CD14-positive monocyte (primary cell): Measurements from ENCODE around the gene PLCB1. TPM values are rescaled to one million over a fixed set of nuclear protein-coding genes. Genes with fewer than 3 reads are reported as not detected.

Source experiments
- DNase-seq, 3 donors: peaks; one replicate each; pipeline ENCODE4 v3.0.0-alpha.2; 2011 to 2022
- H2AFZ ChIP-seq: 2 replicates; pipeline ENCODE4 v1.6.0; 2012; ENCODE audit warnings: mild to moderate bottlenecking, low read depth, low read length, inconsistent platforms; ENCODE audit not compliant: insufficient read depth, poor library complexity, severe bottlenecking
- H3K27ac ChIP-seq, 2 donors: 1 replicate in 1 of 2; 2 replicates in 1 of 2; pipeline ENCODE4 v1.5.1; 2012 to 2013; ENCODE audit warnings: low read length in 2 of 2, control low read depth in 1 of 2, inconsistent platforms in 1 of 2, low read depth in 1 of 2, mild to moderate bottlenecking in 1 of 2
- H3K27me3 ChIP-seq, 2 donors: one replicate each; pipeline versions ENCODE4 v1.6.0 to v1.6.1; 2011 to 2013; ENCODE audit warnings: low read length in 2 of 2; ENCODE audit not compliant: control insufficient read depth in 2 of 2, insufficient read depth in 2 of 2
- H3K36me3 ChIP-seq, 2 donors: replicated peaks in 1 of 2; 1 replicate in 1 of 2; 2 replicates in 1 of 2; pipeline versions ENCODE4 v1.5.1 to v1.6.1; 2012 to 2013; ENCODE audit warnings: low read length in 2 of 2, control low read depth in 1 of 2, inconsistent platforms in 1 of 2, mild to moderate bottlenecking in 1 of 2; ENCODE audit not compliant: insufficient read depth in 2 of 2, control insufficient read depth in 1 of 2
- H3K4me1 ChIP-seq, 2 donors: 1 replicate in 1 of 2; 2 replicates in 1 of 2; pipeline versions ENCODE4 v1.5.1 to v1.6.1; 2012 to 2013; ENCODE audit warnings: low read length in 2 of 2, control low read depth in 1 of 2, inconsistent platforms in 1 of 2, mild to moderate bottlenecking in 1 of 2, moderate library complexity in 1 of 2; ENCODE audit not compliant: insufficient read depth in 2 of 2, control insufficient read depth in 1 of 2
- H3K4me2 ChIP-seq: replicated peaks from 2 replicates; pipeline ENCODE3; 2012; ENCODE audit warnings: low read length, moderate library complexity, mild to moderate bottlenecking; ENCODE audit not compliant: poor library complexity, severe bottlenecking; ENCODE audit errors: extremely low read depth
- H3K4me3 ChIP-seq, 3 experiments: fragments of 200-600 bp in 1 of 3; sonication (generic) in 1 of 3; replicated peaks in 1 of 3; 1 replicate in 2 of 3; 2 replicates in 1 of 3; pipeline ENCODE4 v1.5.1; 2011 to 2013; ENCODE audit warnings: low read length in 3 of 3, mild to moderate bottlenecking in 3 of 3, control low read depth in 2 of 3, low read depth in 2 of 3, inconsistent platforms in 1 of 3, moderate library complexity in 1 of 3
- H3K79me2 ChIP-seq: 2 replicates; pipeline ENCODE4 v1.6.0; 2012; ENCODE audit warnings: mild to moderate bottlenecking, control low read depth, inconsistent platforms, low read length, moderate library complexity; ENCODE audit not compliant: insufficient read depth
- H3K9ac ChIP-seq: 2 replicates; pipeline ENCODE4 v1.6.0; 2017; ENCODE audit warnings: low read length, mild to moderate bottlenecking; ENCODE audit not compliant: insufficient read depth, poor library complexity, severe bottlenecking
- H3K9me3 ChIP-seq, 2 donors: replicated peaks in 1 of 2; 1 replicate in 1 of 2; 2 replicates in 1 of 2; pipeline versions ENCODE4 v1.5.1 to v1.6.1; 2012 to 2013; ENCODE audit warnings: low read length in 2 of 2, control low read depth in 1 of 2; ENCODE audit not compliant: control insufficient read depth in 1 of 2, insufficient read depth in 1 of 2
- H4K20me1 ChIP-seq: 2 replicates; pipeline ENCODE4 v1.6.0; 2012; ENCODE audit warnings: mild to moderate bottlenecking, low read length, control low read depth, moderate library complexity; ENCODE audit not compliant: insufficient read depth
- H3K27ac Mint-ChIP-seq, 7 donors: one replicate each; pipeline ENCODE4 v1.8.0; 2020; ENCODE audit warnings: mild to moderate bottlenecking in 7 of 7, mixed read lengths in 7 of 7, moderate library complexity in 6 of 7, inconsistent platforms in 2 of 7
- H3K27me3 Mint-ChIP-seq, 3 donors: one replicate each; pipeline ENCODE4 v1.8.0; 2021 to 2022; ENCODE audit warnings: low read depth in 3 of 3, mild to moderate bottlenecking in 3 of 3, mixed read lengths in 3 of 3, moderate library complexity in 3 of 3, inconsistent platforms in 1 of 3
- H3K36me3 Mint-ChIP-seq, 2 donors: one replicate each; pipeline ENCODE4 v1.8.0; 2020; ENCODE audit warnings: mixed read lengths in 2 of 2, inconsistent platforms in 1 of 2, mild to moderate bottlenecking in 1 of 2
- H3K4me1 Mint-ChIP-seq: one replicate; pipeline ENCODE4 v1.8.0; 2020; ENCODE audit warnings: mild to moderate bottlenecking, mixed read lengths
- H3K4me3 Mint-ChIP-seq, 2 donors: one replicate each; pipeline ENCODE4 v1.8.0; 2020; ENCODE audit warnings: mild to moderate bottlenecking in 2 of 2, mixed read lengths in 2 of 2, moderate library complexity in 1 of 2
- H3K9me3 Mint-ChIP-seq, 7 donors: one replicate each; pipeline ENCODE4 v1.8.0; 2020 to 2022; ENCODE audit warnings: mixed read lengths in 7 of 7, mild to moderate bottlenecking in 6 of 7, moderate library complexity in 6 of 7, inconsistent platforms in 2 of 7
- CTCF ChIP-seq: fragments of 200-600 bp; IDR thresholded peaks from one replicate; pipeline ENCODE4 v1.8.0; 2022; ENCODE audit warnings: antibody characterized with exemption, mild to moderate bottlenecking
- WGBS: methylation state at CpG from one replicate; pipeline ENCODE4 v1.1.5; 2013; ENCODE audit warnings: missing lambda C conversion rate; ENCODE audit not compliant: insufficient coverage; 5-methylcytosine and 5-hydroxymethylcytosine counted together
- intact Hi-C, 2 donors: fragments of 100-400 bp; cut with micrococcal nuclease; formaldehyde crosslinking; loops; one replicate each; pipeline versions ENCODE4 v1.15.0 to v1.15.1; 2023
- polyA plus RNA-seq, 3 donors: library from polyadenylated mRNA; depleted of rRNA in 1 of 3; unstranded in 2 of 3; stranded (reverse) in 1 of 3; fragments of 300-500 nt in 2 of 3; fragments of >200 nt in 1 of 3; fragmentation: Illumina TruSeq in 2 of 3; gene quantifications; 1 replicate in 2 of 3; 2 replicates in 1 of 3; pipeline ENCODE4 v1.2.3, GENCODE V29; 2012 to 2021

PLCB1 gene
- polyA plus RNA-seq, 3 donors, result 8.6 to 16.4 (median 13.2) TPM

- intact Hi-C loops, result loop anchor here in 1 of 2 donors (10.0 kb wide), 1 partner anchor 131 kb away; the partner anchor contains the start of gene PLCB1
- H3K9me3 Mint-ChIP-seq, result peaks cover 0 to 3% (median 2%) of the 10 kb centered on the region in 7 donors
- Histone ChIP-seq H3K27me3 (no peaks in the 10 kb centered on the region), H3K4me2 (no peak overlapping the region), H3K27ac (no peak overlapping the region), H3K36me3 (no peaks in the 10 kb centered on the region), H4K20me1 (peaks cover 17% of the 10 kb centered on the region), H3K4me3 (no peak overlapping the region), H3K79me2 (peaks cover 14% of the 10 kb centered on the region), H3K9ac (no peak overlapping the region), H3K9me3 (peaks cover 0 to 5% of the 10 kb centered on the region in 2 donors), H2AFZ (no peak overlapping the region), H3K4me1 (peaks cover 9 to 10% of the 10 kb centered on the region in 2 donors)
- no peaks in the 10 kb centered on the region for H3K36me3 Mint-ChIP-seq
- no peak for DNase-seq
- no peak for TF ChIP-seq CTCF
- no peaks in the 10 kb centered on the region for H3K27me3 Mint-ChIP-seq
- H3K4me1 Mint-ChIP-seq, result peaks cover 11% of the 10 kb centered on the region
- H3K4me3 Mint-ChIP-seq, result no peak overlapping the region
- no peak overlapping the region for H3K27ac Mint-ChIP-seq
Measured at GRCh38 chr20:8265588-8265987, 133.5 kb downstream of the PLCB1 start.

GRCh38 chr20:8267009-8267408 lies 134.9 kb downstream of the PLCB1 start:
- Mint-ChIP-seq H3K36me3 (no peaks in the 10 kb centered on the region), H3K27me3 (no peaks in the 10 kb centered on the region), H3K4me3 (no peak overlapping the region), H3K9me3 (peaks cover 0 to 3% (median 2%) of the 10 kb centered on the region in 7 donors), H3K27ac (no peak overlapping the region), H3K4me1 (peaks cover 7% of the 10 kb centered on the region)
- Histone ChIP-seq H3K79me2 (peaks cover 9% of the 10 kb centered on the region), H3K4me1 (peaks cover 3 to 8% of the 10 kb centered on the region in 2 donors), H3K27ac (no peak overlapping the region), H3K27me3 (no peaks in the 10 kb centered on the region), H4K20me1 (peaks cover 20% of the 10 kb centered on the region), H3K36me3 (no peaks in the 10 kb centered on the region), H3K9ac (no peak overlapping the region), H3K4me2 (no peak overlapping the region), H3K9me3 (peaks cover 0 to 5% of the 10 kb centered on the region in 2 donors), H3K4me3 (no peak overlapping the region), H2AFZ (no peak overlapping the region)
- TF ChIP-seq CTCF, result no peak
- intact Hi-C loops, result loop anchor here in 1 of 2 donors (10.0 kb wide), 1 partner anchor 132 kb away; the partner anchor contains the start of gene PLCB1
- DNase-seq, result no peak
- WGBS, result 100% methylated on average over 2 of the region's 6 CpGs
